GM12875 (cell line): ENCODE measurements around the gene B4GALT5.

Experiments used
- H3K4me3 ChIP-seq: one replicate; pipeline ENCODE4 v1.5.1; 2011; ENCODE audit warnings: low read depth, low read length, control low read depth
- CTCF ChIP-seq: IDR thresholded peaks from 2 replicates; pipeline ENCODE4 v1.5.1; 2011; ENCODE audit warnings: low read depth, mild to moderate bottlenecking, control low read depth, inconsistent platforms, low read length, moderate library complexity, borderline replicate concordance; ENCODE audit not compliant: insufficient read depth

B4GALT5 gene

GRCh38 chr20:49748525-49748838, 34.8 kb upstream of the B4GALT5 start:
- no peak overlapping the region for H3K4me3 ChIP-seq
- TF ChIP-seq CTCF: no peak

- no peak for TF ChIP-seq CTCF
- no peak overlapping the region for H3K4me3 ChIP-seq
Observed at GRCh38 chr20:49747707-49748524, 34.2 kb upstream of the B4GALT5 start.

GRCh38 chr20:49742948-49743347, 29.3 kb upstream of the B4GALT5 start:
- no peak for TF ChIP-seq CTCF
- no peak overlapping the region for H3K4me3 ChIP-seq

GRCh38 chr20:49741977-49742376, 28.3 kb upstream of the B4GALT5 start:
- H3K4me3 ChIP-seq: no peak overlapping the region
- no peak for TF ChIP-seq CTCF

GRCh38 chr20:49740807-49741206, 27.1 kb upstream of the B4GALT5 start:
- no peak overlapping the region for H3K4me3 ChIP-seq
- no peak for TF ChIP-seq CTCF

- TF ChIP-seq CTCF: no peak
- no peak overlapping the region for H3K4me3 ChIP-seq
Observed at GRCh38 chr20:49739042-49739441, 25.4 kb upstream of the B4GALT5 start.

- TF ChIP-seq CTCF: no peak
- H3K4me3 ChIP-seq: no peak overlapping the region
Observed at GRCh38 chr20:49737260-49737659, 23.6 kb upstream of the B4GALT5 start.
